Left colon (tissue), 2 donors: ENCODE measurements around the gene SOHLH2. TPM values are rescaled to one million over a fixed set of nuclear protein-coding genes. Genes with fewer than 3 reads are reported as not detected.

Source experiments
- ATAC-seq: fragments of 200-7000 bp; cut with Tn5 transposase; one replicate; pipeline ENCODE4 v1.9.1; 2020; ENCODE audit warnings: mild to moderate bottlenecking, moderate library complexity
- DNase-seq, 2 donors: peaks; one replicate each; pipeline ENCODE4 v3.0.0-alpha.2; 2020
- intact Hi-C, 2 donors: fragments of 100-400 bp; cut with DNase I in 1 of 2; cut with micrococcal nuclease in 1 of 2; formaldehyde crosslinking; loops; one replicate each; pipeline versions ENCODE4 v1.11.2 to v1.14.0; 2022; cut with DNase I, micrococcal nuclease
- total RNA-seq, 2 donors: library from RNA; stranded (reverse); fragmentation: NEBNext Ultra II Directional; extraction: Animal tissue kit (Norgen Biotek cat#: 25700); gene quantifications; one replicate each; pipeline ENCODE4 v1.2.1, GENCODE V29; 2021
- donor health status: DM: no; HTN: no; CAD: no.
- donor health status: DM: yes; HTN: yes; CAD: no.

Gene SOHLH2
- total RNA-seq, 2 donors from 2014 or later = not detected

DNA sequence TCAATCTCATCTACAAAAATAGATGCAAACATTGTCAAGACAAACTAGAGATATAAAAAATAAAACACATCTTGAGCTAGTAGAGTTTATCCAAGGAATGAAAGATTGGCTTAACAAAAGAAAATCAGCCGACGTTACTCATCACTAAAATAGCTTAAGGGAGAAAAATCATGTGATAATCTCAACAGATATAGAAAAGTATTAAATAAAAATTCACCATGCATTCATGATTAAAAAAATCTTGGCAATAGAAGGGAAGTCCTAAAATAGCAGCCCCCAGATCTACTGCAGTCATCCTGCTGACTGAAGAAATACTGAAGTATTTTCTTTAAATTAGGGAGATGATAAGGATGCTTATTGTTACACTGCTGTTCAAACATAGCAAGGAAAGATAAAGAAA lies 70.6 kb downstream of the SOHLH2 start:
- ATAC-seq (no peak), DNase-seq (no peak)
- intact Hi-C loops = no loop called here

DNA sequence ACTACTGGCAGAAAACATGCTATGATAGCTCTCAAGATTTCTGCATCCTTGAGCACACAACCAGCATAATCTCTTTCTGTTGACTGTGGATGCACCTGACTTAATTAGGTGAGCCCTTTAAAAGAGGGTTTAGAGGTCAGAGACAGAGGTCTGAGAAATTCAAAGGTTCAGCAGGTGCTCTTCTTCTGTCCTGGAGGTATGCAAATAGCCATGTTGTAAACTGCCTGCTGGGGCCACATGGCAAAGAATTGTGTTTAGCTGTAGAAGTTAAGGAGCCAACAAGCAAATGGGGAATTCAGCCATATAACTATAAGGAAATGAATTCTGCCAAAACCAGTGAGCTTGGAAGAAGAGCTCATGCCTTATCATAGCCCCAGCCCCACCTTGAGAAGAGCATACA lies 71.6 kb downstream of the SOHLH2 start:
- DNase-seq (no peak), ATAC-seq (no peak)
- intact Hi-C loops = no loop called here

DNA sequence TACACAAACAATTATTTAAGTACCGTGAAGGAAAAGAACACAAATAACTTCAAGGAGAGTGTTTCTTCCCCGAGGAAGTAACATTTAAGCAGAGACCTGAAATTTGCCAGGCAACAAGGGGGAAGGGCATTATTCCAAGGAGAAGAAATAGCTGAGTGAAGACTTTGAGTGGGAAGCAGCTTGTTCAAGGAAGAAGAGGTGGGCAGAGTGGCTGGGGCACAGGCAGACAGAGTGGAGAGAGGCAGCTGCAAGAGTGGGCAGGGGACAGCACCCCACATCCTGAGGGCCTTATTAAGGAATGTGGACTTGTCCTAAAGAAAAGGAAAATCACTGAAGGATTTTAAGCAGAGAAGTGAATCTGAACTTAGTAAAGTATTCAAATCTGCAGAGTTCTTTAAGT lies 78.5 kb downstream of the SOHLH2 start:
- DNase-seq = no peak
- no peak for ATAC-seq
- intact Hi-C loops = no loop called here

DNA sequence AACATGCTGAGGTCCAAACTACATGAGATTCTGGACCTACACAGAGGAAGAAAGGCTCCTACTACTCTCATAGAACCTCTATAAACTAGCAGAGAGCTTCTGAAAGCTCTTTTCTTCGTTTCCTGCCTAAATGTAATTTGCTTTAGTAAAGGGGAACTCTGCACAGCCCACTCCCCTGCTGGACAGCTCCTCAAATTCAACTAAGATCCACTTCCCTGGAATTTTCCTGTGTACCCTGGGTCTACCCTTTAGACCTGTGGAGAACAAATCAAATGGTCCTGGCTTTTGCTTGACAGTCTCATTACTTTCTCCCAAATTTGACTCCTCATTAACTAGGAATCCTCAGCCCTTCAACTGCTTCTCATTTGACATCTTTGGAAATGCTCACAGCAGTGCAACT lies 79.7 kb downstream of the SOHLH2 start:
- no peak for ATAC-seq
- intact Hi-C loops = no loop called here

DNA sequence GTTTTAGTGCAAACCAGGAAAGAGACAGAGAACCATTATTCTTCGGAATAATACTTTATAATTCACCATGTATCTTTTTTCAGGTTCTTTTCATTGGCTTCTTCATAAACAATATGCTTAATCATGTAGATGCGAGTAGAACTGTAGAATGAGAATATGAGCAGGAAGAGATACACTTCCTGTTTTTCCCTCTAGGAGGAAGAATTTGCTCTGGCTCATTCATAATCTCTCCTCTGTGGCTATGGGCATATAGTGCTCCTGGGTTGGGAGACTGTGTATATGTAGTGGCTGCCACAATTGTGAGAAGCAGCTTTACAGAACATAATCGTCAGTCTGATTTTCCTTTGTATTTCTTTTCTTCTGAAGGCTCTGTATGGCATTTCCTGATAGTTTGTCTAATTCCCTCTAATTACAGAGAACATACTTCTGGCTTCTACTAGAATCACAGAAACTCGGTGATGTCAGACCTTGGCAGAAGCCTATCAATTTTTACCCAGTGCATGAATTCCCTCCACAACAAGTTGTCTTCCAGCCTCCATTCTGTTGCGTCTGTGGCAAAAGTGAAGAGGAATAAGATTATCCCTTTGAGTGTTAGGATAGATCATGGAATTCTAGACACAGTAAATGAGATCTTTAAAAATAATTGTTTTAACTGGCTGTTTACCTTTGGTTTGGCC lies 80.3 kb downstream of the SOHLH2 start:
- DNase-seq = no peak
- no peak for ATAC-seq
- intact Hi-C loops = no loop called here

More for the DNA sequence above, 79.7 kb downstream of the SOHLH2 start:
- DNase-seq = no peak

DNA sequence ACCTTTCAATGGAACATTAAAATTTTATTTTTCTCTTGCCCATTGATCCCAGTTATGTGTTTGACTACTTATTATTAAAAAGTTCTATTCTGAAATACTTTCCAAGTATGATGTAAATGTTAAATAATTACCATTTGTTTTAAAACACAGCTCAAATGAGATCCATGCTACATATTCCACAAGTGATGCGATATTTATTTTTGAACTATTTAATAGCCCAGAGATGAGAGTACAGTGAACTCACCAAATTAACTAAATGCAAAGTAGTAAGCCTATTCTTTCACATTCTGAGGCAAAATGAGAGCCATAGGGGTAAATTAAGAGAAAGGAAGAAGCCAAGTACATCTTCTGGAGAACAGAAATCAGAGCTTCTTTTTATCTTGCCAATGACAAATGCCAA lies 82.0 kb downstream of the SOHLH2 start:
- intact Hi-C loops = no loop called here
- DNase-seq = no peak
- no peak for ATAC-seq

DNA sequence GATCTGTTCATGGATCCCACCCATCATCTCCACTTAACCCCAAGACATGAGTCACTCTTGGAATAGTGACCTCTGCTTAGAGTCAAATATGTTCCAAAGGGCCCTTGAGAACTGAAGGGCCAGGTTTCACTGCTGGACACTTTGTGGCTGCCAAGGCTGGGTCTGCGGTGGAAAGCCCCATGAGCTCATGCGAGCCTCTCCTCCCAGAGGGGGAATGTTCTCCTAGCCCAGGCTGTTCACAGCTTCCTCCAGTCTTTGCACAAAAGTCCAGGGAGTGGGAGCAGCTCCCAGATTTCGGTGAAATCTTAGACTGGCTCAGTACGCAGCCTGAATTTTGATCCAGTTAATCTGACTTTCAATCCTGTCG lies 82.4 kb downstream of the SOHLH2 start:
- DNase-seq (peak; percentile 16 to 34), ATAC-seq (no peak)
- intact Hi-C loops = no loop called here

DNA sequence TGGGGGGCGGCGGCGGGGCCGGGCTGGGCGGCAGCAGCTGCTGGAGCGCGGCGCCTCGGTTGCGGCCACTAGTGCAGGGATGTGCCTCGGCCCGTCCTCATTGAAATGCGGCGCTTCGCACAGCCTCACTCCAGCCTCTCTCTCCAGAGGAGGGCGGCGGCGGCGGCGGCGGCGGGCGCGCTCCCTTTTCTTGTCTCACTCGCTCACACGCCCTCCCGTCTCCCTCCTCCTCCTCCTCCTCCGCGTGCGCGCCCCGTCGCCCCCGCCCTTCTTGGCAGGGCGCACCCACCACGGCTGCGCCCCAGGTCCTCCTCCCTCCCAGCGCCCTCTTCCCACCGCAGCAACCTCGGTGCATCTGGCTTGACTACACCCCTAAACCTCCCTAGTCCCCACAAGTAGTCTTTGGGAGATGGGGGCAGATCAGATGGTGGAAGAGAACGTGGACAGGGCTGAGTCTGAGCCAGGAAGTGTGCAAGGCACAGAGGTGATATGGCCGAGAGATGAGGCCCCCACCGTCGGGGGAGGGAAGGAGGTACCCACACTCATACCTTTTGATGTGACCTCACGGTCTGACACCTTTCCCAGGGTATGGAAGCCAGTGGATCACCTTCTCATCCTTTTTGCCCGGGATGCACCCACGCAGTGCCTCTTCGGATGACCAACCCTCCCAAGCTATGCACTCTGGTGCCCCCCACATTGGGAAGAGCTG lies 83.0 kb downstream of the SOHLH2 start, which contains the start of gene DCLK1:
TSS of gene DCLK1 (minus strand) at position 161 of the 709 bp plus-strand sequence.
- intact Hi-C loops = no loop called here
- ATAC-seq = no peak
- peak; percentile 20 to 35 for DNase-seq

DNA sequence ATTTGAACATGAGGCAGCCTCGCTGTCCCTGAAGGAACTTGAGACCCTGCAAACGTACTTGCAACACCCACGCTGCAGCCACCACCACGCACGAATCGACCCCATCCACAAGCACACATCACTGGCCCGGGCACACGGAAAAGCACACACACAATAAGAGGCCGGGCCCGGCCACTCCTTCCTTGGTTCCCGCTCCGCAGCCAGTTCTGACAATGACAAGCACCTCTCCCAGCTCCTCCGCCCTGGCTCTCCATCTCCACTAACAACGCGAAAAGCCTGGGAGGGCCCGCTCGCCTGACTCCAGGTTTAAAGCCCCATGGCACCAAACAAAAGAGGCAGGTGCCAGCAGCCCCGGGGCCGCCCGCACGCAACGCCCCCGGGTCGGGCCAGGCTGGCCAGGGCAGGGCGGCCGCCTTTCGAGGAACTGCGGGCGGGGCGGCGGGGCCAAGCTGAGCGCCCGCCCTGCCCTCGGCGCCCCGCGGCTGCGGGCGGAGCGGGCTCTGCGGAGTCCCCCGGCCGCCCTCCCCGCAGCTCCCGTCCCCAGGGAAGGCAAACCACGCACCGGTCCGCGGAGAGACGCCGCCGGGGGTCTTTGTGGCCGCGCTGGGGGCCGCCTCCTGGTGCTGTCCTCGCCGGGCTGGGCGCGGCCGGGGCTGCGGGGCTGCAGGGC lies 83.7 kb downstream of the SOHLH2 start:
- DNase-seq (no peak), ATAC-seq (no peak)
- intact Hi-C loops = no loop called here

DNA sequence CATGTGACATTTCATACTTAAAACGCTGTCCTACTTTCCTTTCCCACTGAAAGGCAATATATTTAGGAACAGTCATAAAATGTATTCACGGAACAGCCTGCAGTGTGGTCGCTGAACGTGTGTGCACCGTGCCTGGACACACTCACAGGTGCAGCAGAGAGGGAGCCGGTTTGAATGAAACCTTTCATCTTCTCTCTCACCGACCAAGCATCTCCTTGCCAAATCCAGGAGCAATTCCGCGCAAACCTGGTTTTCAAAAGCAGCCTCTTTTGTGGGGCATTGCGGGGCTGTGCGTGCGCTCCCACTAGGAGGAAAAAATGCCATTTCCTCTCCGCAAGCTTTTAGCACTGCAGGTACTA lies 84.2 kb downstream of the SOHLH2 start:
- ATAC-seq (no peak), DNase-seq (no peak)
- intact Hi-C loops = no loop called here

DNA sequence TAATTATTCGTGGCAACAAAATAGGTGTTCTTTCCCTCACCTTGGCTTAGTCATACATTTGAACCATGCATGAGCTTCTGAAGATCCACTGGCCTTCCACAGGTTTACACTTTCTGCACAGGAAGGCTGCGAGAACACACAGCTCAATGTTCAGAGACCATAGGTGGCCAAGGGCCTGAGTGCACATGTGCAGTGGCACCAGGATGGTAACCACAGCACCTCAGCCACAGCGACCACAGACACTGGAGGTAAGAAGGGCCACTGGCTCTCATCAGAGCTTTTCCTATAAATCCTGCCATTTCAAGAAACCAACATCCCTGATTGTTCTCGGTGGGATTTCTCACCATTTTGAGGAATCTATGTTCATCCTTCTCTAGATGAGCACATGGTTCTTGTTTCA lies 84.8 kb downstream of the SOHLH2 start:
- no peak for DNase-seq
- intact Hi-C loops = no loop called here
- no peak for ATAC-seq

DNA sequence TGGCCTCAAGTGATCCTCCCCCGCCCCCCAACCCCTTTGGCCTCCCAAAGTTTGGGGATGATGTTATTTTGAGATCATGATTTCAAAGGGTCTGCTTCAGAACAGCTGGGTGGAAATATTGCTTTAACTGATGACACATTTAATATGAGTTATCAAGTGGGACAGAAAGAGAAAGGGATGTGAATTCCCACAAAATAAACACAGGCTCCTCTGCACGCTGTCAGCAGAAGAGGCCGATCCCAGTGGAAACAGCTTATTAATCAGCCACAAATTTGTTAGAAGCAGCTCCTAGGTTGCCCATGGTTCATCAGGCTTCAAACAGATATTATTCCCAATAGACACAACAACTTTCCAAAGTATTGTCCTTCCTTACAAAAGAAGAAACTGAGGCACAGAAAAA lies 87.9 kb downstream of the SOHLH2 start:
- intact Hi-C loops = no loop called here
- no peak for DNase-seq
- no peak for ATAC-seq

DNA sequence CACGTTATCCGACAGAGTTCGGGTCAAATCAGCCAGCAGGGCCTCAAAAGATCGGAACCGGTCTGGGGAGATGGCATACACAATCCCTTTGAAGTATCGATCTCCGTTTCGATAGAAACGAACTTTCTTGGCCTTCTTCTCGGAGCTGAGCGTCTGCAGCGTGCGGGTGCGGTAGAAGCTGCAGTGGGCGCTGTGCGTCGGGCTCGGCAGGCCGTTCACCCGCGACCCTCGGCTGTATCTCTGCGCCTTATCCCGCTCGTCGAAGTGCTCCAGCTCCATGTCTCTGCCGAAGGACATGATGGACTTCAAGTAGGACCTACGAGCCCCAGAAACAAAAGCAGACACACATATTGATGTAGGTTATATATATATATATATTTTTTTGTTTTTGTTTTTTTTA lies 88.5 kb downstream of the SOHLH2 start:
- intact Hi-C loops = no loop called here
- DNase-seq = no peak
- no peak for ATAC-seq

DNA sequence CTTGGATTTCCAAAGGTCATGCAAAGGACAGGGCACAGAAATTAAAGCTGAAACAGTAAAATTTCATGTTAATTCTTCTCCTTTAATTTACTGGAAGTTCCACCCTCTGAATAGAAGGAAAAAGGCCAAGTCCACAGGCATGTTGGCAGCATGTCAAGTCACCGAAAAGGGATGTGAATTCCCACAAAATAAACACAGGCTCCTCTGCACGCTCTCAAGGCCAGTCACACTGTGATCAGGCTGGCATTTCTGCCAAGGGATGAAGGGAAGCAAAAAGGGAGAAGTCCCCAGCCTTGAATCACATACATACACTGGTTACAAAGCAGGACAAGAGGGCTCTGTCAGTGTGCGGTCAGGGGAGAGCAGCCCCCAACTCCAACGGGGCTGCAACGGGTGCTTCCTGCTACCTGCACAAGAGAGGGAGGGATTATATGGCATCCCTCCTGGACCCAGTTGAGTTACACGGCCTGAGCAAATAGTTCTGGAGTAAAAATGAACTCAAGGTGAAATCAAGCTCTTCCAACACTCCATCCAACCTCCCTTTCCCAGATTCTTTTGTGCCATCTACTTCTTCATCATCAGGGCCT lies 90.0 kb downstream of the SOHLH2 start:
- DNase-seq = no peak
- no peak for ATAC-seq
- intact Hi-C loops = no loop called here

Other genes starting within 250 kb of the SOHLH2 start
- 1 to 10 TPM; 2.7 to 7.3 TPM for gene DCLK1, start 83.2 kb downstream of the SOHLH2 start, total RNA-seq
- under 1 TPM; 0.27 to 0.61 TPM for gene CCDC169, start 83.3 kb upstream of the SOHLH2 start, total RNA-seq
- gene SPART, start 131.8 kb upstream of the SOHLH2 start, total RNA-seq = 10 to 100 TPM in 1 of 2 donors, 1 to 10 TPM in 1; 9.5 to 14.0 TPM
- not detected for gene CCNA1, start 217.9 kb upstream of the SOHLH2 start, total RNA-seq